HepG2 (cell line): ENCODE measurements around the gene VEGFA. TPM values are rescaled to one million over a fixed set of nuclear protein-coding genes. Genes with fewer than 3 reads are reported as not detected.

Experiments used
- BCL6 ChIP-seq: IDR thresholded peaks from 2 replicates; pipeline ENCODE4 v1.6.1; 2016; ENCODE audit warnings: missing genetic modification reagents, missing compliant biosample characterization
- CCDC6 ChIP-seq: sonication (generic); formaldehyde crosslinking; IDR thresholded peaks from 2 replicates; pipeline ENCODE4 v1.8.1; 2022; ENCODE audit warnings: mild to moderate bottlenecking, missing genetic modification reagents, moderate library complexity
- DPF2 ChIP-seq: sonication (generic); formaldehyde crosslinking; IDR thresholded peaks from 2 replicates; pipeline ENCODE4 v1.4.0; 2020; ENCODE audit warnings: mild to moderate bottlenecking, low read depth, missing genetic modification reagents, borderline replicate concordance
- EED ChIP-seq: sonication (generic); formaldehyde crosslinking; IDR thresholded peaks from 2 replicates; pipeline ENCODE4 v1.5.0; 2020; ENCODE audit warnings: mild to moderate bottlenecking, missing genetic modification reagents
- FOXK1 ChIP-seq: sonication (generic); formaldehyde crosslinking; IDR thresholded peaks from 2 replicates; pipeline ENCODE4 v1.4.0; 2020; ENCODE audit warnings: low read depth, missing genetic modification reagents, borderline replicate concordance
- GATAD2A ChIP-seq: IDR thresholded peaks from 2 replicates; pipeline ENCODE4 v1.6.1; 2016
- GZF1 ChIP-seq: sonication (generic); formaldehyde crosslinking; IDR thresholded peaks from 2 replicates; pipeline ENCODE4 v1.5.1; 2020; ENCODE audit warnings: mild to moderate bottlenecking, missing genetic modification reagents
- HDAC1 ChIP-seq: sonication (generic); formaldehyde crosslinking; IDR thresholded peaks from 2 replicates; pipeline ENCODE4 v1.5.1; 2020; ENCODE audit warnings: mild to moderate bottlenecking, missing genetic modification reagents
- HNF4A ChIP-seq: sonication (generic); formaldehyde crosslinking; IDR thresholded peaks from 2 replicates; pipeline ENCODE4 v1.4.0; 2020; ENCODE audit warnings: missing genetic modification reagents
- JUND ChIP-seq: sonication (generic); formaldehyde crosslinking; IDR thresholded peaks from 2 replicates; pipeline ENCODE4 v1.8.0; 2022; ENCODE audit warnings: mild to moderate bottlenecking, missing genetic modification reagents
- MAFG ChIP-seq: sonication (generic); formaldehyde crosslinking; IDR thresholded peaks from 2 replicates; pipeline ENCODE4 v1.5.1; 2020; ENCODE audit warnings: mild to moderate bottlenecking, missing genetic modification reagents
- MBD4 ChIP-seq: IDR thresholded peaks from 2 replicates; pipeline ENCODE4 v1.6.1; 2012; ENCODE audit warnings: low read length, inconsistent platforms, borderline replicate concordance
- MNT ChIP-seq: fragments of 450-650 bp; IDR thresholded peaks from 2 replicates; pipeline ENCODE4 v1.6.1; 2016
- NFKBIZ ChIP-seq: IDR thresholded peaks from 2 replicates; pipeline ENCODE4 v1.6.1; 2018; ENCODE audit warnings: missing genetic modification reagents, missing compliant biosample characterization
- PCBP1 ChIP-seq: fragments of 200-400 bp; formaldehyde crosslinking; IDR thresholded peaks from 2 replicates; pipeline ENCODE4 v1.6.1; 2017; ENCODE audit warnings: mild to moderate bottlenecking, low read depth, low read length, borderline replicate concordance
- RAD51 ChIP-seq: fragments of 450-650 bp; IDR thresholded peaks from 2 replicates; pipeline ENCODE4 v1.6.1; 2016; ENCODE audit warnings: borderline replicate concordance
- SIX4 ChIP-seq: sonication (generic); formaldehyde crosslinking; IDR thresholded peaks from 2 replicates; pipeline ENCODE4 v1.4.0; 2020; ENCODE audit warnings: missing genetic modification reagents
- SNAPC2 ChIP-seq: sonication (generic); formaldehyde crosslinking; IDR thresholded peaks from 2 replicates; pipeline ENCODE4 v1.8.1; 2022; ENCODE audit warnings: mild to moderate bottlenecking, missing genetic modification reagents
- SOX13 ChIP-seq, 3 experiments: fragments of 450-650 bp in 1 of 3; sonication (generic) in 1 of 3; formaldehyde crosslinking in 1 of 3; IDR thresholded peaks in 2 of 3; conservative IDR thresholded peaks in 1 of 3; 2 replicates each; pipeline versions ENCODE4 v1.5.0 to v1.6.1; 2016 to 2020; ENCODE audit warnings: antibody characterized with exemption in 1 of 3, mild to moderate bottlenecking in 1 of 3, missing compliant biosample characterization in 1 of 3, missing genetic modification reagents in 1 of 3, moderate library complexity in 1 of 3
- SOX5 ChIP-seq: IDR thresholded peaks from 2 replicates; pipeline ENCODE4 v1.6.1; 2016; ENCODE audit warnings: borderline replicate concordance
- SP5 ChIP-seq: IDR thresholded peaks from 2 replicates; pipeline ENCODE4 v1.6.1; 2016; ENCODE audit warnings: low read depth, borderline replicate concordance
- SPEN ChIP-seq: sonication (generic); formaldehyde crosslinking; IDR thresholded peaks from 2 replicates; pipeline ENCODE4 v1.5.1; 2020; ENCODE audit warnings: low read depth, mild to moderate bottlenecking, missing genetic modification reagents
- TBP ChIP-seq: sonication (generic); formaldehyde crosslinking; IDR thresholded peaks from 2 replicates; pipeline ENCODE4 v1.5.0; 2020; ENCODE audit warnings: missing genetic modification reagents
- TSC22D2 ChIP-seq: sonication (generic); formaldehyde crosslinking; IDR thresholded peaks from 2 replicates; pipeline ENCODE4 v1.5.1; 2020; ENCODE audit warnings: missing genetic modification reagents, mild to moderate bottlenecking, borderline replicate concordance
- ZNF205 ChIP-seq: IDR thresholded peaks from 2 replicates; pipeline ENCODE4 v1.6.1; 2018; ENCODE audit warnings: missing biosample characterization, missing genetic modification reagents
- ZNF441 ChIP-seq: sonication (generic); formaldehyde crosslinking; IDR thresholded peaks from 2 replicates; pipeline ENCODE4 v1.7.0; 2021; ENCODE audit warnings: missing genetic modification reagents, borderline replicate concordance
- ZNF510 ChIP-seq: sonication (generic); formaldehyde crosslinking; IDR thresholded peaks from 2 replicates; pipeline ENCODE4 v1.4.0; 2020; ENCODE audit warnings: low read depth, mild to moderate bottlenecking, missing genetic modification reagents
- ZNF614 ChIP-seq: IDR thresholded peaks from 2 replicates; pipeline ENCODE4 v1.6.1; 2018; ENCODE audit warnings: missing biosample characterization, missing genetic modification reagents, inconsistent platforms, borderline replicate concordance
- ZNF713 ChIP-seq: sonication (generic); formaldehyde crosslinking; IDR thresholded peaks from 2 replicates; pipeline ENCODE4 v1.4.0; 2020; ENCODE audit warnings: mild to moderate bottlenecking, missing genetic modification reagents
- polyA plus RNA-seq, 8 experiments: library from polyadenylated mRNA; depleted of rRNA in 3 of 8; stranded (reverse) in 7 of 8; unstranded in 1 of 8; fragments of >200 nt; fragmentation: Illumina TruSeq in 4 of 8; extraction: Trizol in 4 of 8; gene quantifications; 2 replicates each; pipeline versions ENCODE4 v1.2.1 to v1.2.3, GENCODE V29; 2011 to 2016; ENCODE audit warnings: low read depth in 4 of 8, missing spikeins in 1 of 8, mixed read lengths in 1 of 8; ENCODE audit not compliant: insufficient read depth in 1 of 8
- total RNA-seq, 5 experiments: library from RNA; depleted of rRNA; stranded (reverse); fragments of >200 nt; fragmentation: Illumina TruSeq; extraction: Trizol; gene quantifications; 2 replicates each; pipeline ENCODE4 v1.2.3, GENCODE V29; 2016; ENCODE audit warnings: low read depth in 1 of 5
- TF ChIP-seq, protein P1 (sequence below): sonication (generic); formaldehyde crosslinking; IDR thresholded peaks from 2 replicates; pipeline ENCODE4 v1.4.0; 2020; ENCODE audit warnings: missing genetic modification reagents

The VEGFA gene
- total and polyA plus RNA-seq, 2 of the 13 experiments (the other 11 are each of a cell fraction or from before 2014, with no cell fraction given) = 68.1 to 629 TPM

GRCh38 chr6:43798688-43799444 lies 28.9 kb downstream of the VEGFA start (continued):
- peak; percentile 28; the same call in 1 of the 2 replicates for TF ChIP-seq ZNF441 (CRISPR knock-in tag)
- peak; percentile 60; the same call in 1 of the 2 replicates for TF ChIP-seq ZNF614 (CRISPR knock-in tag)
- peak; percentile 48; the same call in 1 of the 2 replicates for TF ChIP-seq SIX4
- peak; percentile 92 for TF ChIP-seq SPEN (CRISPR knock-in tag)
- TF ChIP-seq ZNF510 (CRISPR knock-in tag) = 0 out of 2 replicates have a peak, but pooled peaks have one; percentile 47
- peak; percentile 81 for TF ChIP-seq SOX5 (CRISPR knock-in tag)
- peak; percentile 38; the same call in 1 of the 2 replicates for TF ChIP-seq EED (CRISPR knock-in tag)
- TF ChIP-seq BCL6 (CRISPR knock-in tag) = peak; percentile 74
- 0 out of 2 replicates have a peak, but pooled peaks have one; percentile 47 for TF ChIP-seq GZF1 (CRISPR knock-in tag)
- TF ChIP-seq MAFG = 0 out of 2 replicates have a peak, but pooled peaks have one; percentile 55
- peak; percentile 53 for TF ChIP-seq SP5 (CRISPR knock-in tag)
- TF ChIP-seq ZNF713 = no peak
- TF ChIP-seq CCDC6 (CRISPR knock-in tag) = no peak
- TF ChIP-seq TBP (CRISPR knock-in tag) = no peak
- TF ChIP-seq ZNF205 (CRISPR knock-in tag) = 0 out of 2 replicates have a peak, but pooled peaks have one; percentile 28
- TF ChIP-seq FOXK1 (CRISPR knock-in tag) = 0 out of 2 replicates have a peak, but pooled peaks have one; percentile 12
- peak; percentile 74; the same call in 1 of the 2 replicates for TF ChIP-seq NFKBIZ (CRISPR knock-in tag)
- TF ChIP-seq RAD51 = peak; percentile 39; the same call in 1 of the 2 replicates
- peak; percentile 75 for TF ChIP-seq DPF2 (CRISPR knock-in tag)
- peak; percentile 89 for TF ChIP-seq GATAD2A
- TF ChIP-seq, protein P1, sequence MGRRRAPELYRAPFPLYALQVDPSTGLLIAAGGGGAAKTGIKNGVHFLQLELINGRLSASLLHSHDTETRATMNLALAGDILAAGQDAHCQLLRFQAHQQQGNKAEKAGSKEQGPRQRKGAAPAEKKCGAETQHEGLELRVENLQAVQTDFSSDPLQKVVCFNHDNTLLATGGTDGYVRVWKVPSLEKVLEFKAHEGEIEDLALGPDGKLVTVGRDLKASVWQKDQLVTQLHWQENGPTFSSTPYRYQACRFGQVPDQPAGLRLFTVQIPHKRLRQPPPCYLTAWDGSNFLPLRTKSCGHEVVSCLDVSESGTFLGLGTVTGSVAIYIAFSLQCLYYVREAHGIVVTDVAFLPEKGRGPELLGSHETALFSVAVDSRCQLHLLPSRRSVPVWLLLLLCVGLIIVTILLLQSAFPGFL (CRISPR knock-in tag) = no peak
- TF ChIP-seq SNAPC2 (CRISPR knock-in tag) = peak; percentile 48; the same call in 1 of the 2 replicates
- TF ChIP-seq MNT = peak; percentile 19; the same call in 1 of the 2 replicates
- TF ChIP-seq SOX13 (IDR thresholded peaks at IDR 0.05) = no peak
- peak in 1 of 2 experiments; percentile 62; a peak in 2 of 4 replicates for TF ChIP-seq SOX13 (CRISPR knock-in tag; conservative IDR thresholded peaks at IDR 0.05 in 1 of 2, IDR thresholded peaks at IDR 0.05 in 1 of 2)
- TF ChIP-seq JUND (CRISPR knock-in tag) = peak; percentile 97
- TF ChIP-seq MBD4 = no peak
- peak; percentile 69 for TF ChIP-seq HDAC1 (CRISPR knock-in tag)
- no peak for TF ChIP-seq PCBP1
- 0 out of 2 replicates have a peak, but pooled peaks have one; percentile 52 for TF ChIP-seq TSC22D2 (CRISPR knock-in tag)
- peak; percentile 65 for TF ChIP-seq HNF4A (CRISPR knock-in tag)
